H9 (cell line): ENCODE data around the gene KCNMB2. TPM values are rescaled to one million over a fixed set of nuclear protein-coding genes. Genes with fewer than 3 reads are reported as not detected.

Experiments used
- DNase-seq: peaks from one replicate; pipeline ENCODE4 v3.0.0-alpha.2; 2017
- H2AFZ ChIP-seq: one replicate; pipeline ENCODE4 v1.6.1; 2013; ENCODE audit warnings: mild to moderate bottlenecking, low read length, control low read depth, moderate library complexity
- H2AK5ac ChIP-seq: 2 replicates; pipeline ENCODE4 v1.6.1; 2013; ENCODE audit warnings: low read length, control low read depth, mixed read lengths; ENCODE audit not compliant: insufficient read length
- H2BK120ac ChIP-seq: one replicate; pipeline ENCODE4 v1.6.1; 2013; ENCODE audit warnings: low read depth, mild to moderate bottlenecking, low read length, control low read depth, inconsistent platforms; ENCODE audit not compliant: poor library complexity, severe bottlenecking
- H2BK12ac ChIP-seq: 2 replicates; pipeline ENCODE4 v1.6.1; 2013; ENCODE audit warnings: low read length, control low read depth, mixed read lengths, low read depth; ENCODE audit not compliant: insufficient read length
- H2BK15ac ChIP-seq: 2 replicates; pipeline ENCODE4 v1.6.1; 2013; ENCODE audit warnings: low read depth, low read length, control low read depth
- H2BK20ac ChIP-seq: one replicate; pipeline ENCODE4 v1.6.1; 2013; ENCODE audit warnings: low read depth, mild to moderate bottlenecking, low read length, control low read depth, inconsistent platforms; ENCODE audit not compliant: poor library complexity, severe bottlenecking
- H2BK5ac ChIP-seq: 2 replicates; pipeline ENCODE4 v1.6.1; 2013; ENCODE audit warnings: low read length, control low read depth, mixed read lengths; ENCODE audit not compliant: insufficient read length
- H3K14ac ChIP-seq: 2 replicates; pipeline ENCODE4 v1.6.1; 2013; ENCODE audit warnings: low read length, control low read depth; ENCODE audit not compliant: insufficient read depth
- H3K18ac ChIP-seq: 2 replicates; pipeline ENCODE4 v1.6.1; 2013; ENCODE audit warnings: low read depth, mild to moderate bottlenecking, mixed read lengths, low read length, control low read depth; ENCODE audit not compliant: insufficient read length
- H3K23ac ChIP-seq: 2 replicates; pipeline ENCODE4 v1.6.1; 2013; ENCODE audit warnings: low read length, control low read depth, mixed read lengths, low read depth; ENCODE audit not compliant: insufficient read length
- H3K23me2 ChIP-seq: 2 replicates; pipeline ENCODE4 v1.6.1; 2013; ENCODE audit warnings: low read depth, mild to moderate bottlenecking, mixed read lengths, low read length, control low read depth; ENCODE audit not compliant: insufficient read length, poor library complexity, severe bottlenecking
- H3K27ac ChIP-seq: 2 replicates; pipeline ENCODE4 v1.5.1; 2013; ENCODE audit warnings: low read length, control low read depth, mixed read lengths, low read depth; ENCODE audit not compliant: insufficient read length
- H3K27me3 ChIP-seq: 2 replicates; pipeline ENCODE4 v1.6.1; 2013; ENCODE audit warnings: low read length, control low read depth, inconsistent platforms; ENCODE audit not compliant: insufficient read depth
- H3K4ac ChIP-seq: 2 replicates; pipeline ENCODE4 v1.6.1; 2013; ENCODE audit warnings: low read depth, mild to moderate bottlenecking, control low read depth, inconsistent platforms, low read length, moderate library complexity
- H3K4me1 ChIP-seq: 2 replicates; pipeline ENCODE4 v1.6.1; 2013; ENCODE audit warnings: low read length, control low read depth, inconsistent platforms; ENCODE audit not compliant: insufficient read depth
- H3K4me2 ChIP-seq: 2 replicates; pipeline ENCODE4 v1.6.1; 2013; ENCODE audit warnings: low read length, control low read depth, mixed read lengths; ENCODE audit not compliant: insufficient read length, insufficient read depth
- H3K56ac ChIP-seq: 2 replicates; pipeline ENCODE4 v1.6.1; 2013; ENCODE audit warnings: low read depth, mild to moderate bottlenecking, mixed read lengths, low read length, control low read depth; ENCODE audit not compliant: insufficient read length
- H3K79me1 ChIP-seq: 2 replicates; pipeline ENCODE4 v1.6.1; 2013; ENCODE audit warnings: low read depth, mild to moderate bottlenecking, moderate library complexity, low read length, control low read depth, inconsistent platforms; ENCODE audit not compliant: insufficient read depth, poor library complexity, severe bottlenecking
- H3K79me2 ChIP-seq: 2 replicates; pipeline ENCODE4 v1.6.1; 2013; ENCODE audit warnings: low read length, control low read depth, inconsistent platforms; ENCODE audit not compliant: insufficient read depth
- H3K9ac ChIP-seq: 2 replicates; pipeline ENCODE4 v1.6.1; 2013; ENCODE audit warnings: low read length, control low read depth, mixed read lengths; ENCODE audit not compliant: insufficient read length; ENCODE audit errors: extremely low read depth
- H3K9me3 ChIP-seq: one replicate; pipeline ENCODE4 v1.6.1; 2013; ENCODE audit warnings: low read depth, low read length, inconsistent platforms; ENCODE audit not compliant: control insufficient read depth
- H3T11ph ChIP-seq: one replicate; pipeline ENCODE4 v1.6.1; 2013; ENCODE audit warnings: mild to moderate bottlenecking, low read length, control low read depth, inconsistent platforms
- H4K20me1 ChIP-seq: one replicate; pipeline ENCODE4 v1.6.1; 2013; ENCODE audit not compliant: control insufficient read depth, insufficient read length, insufficient read depth
- H4K5ac ChIP-seq: 2 replicates; pipeline ENCODE4 v1.6.1; 2013; ENCODE audit warnings: low read depth, mild to moderate bottlenecking, mixed read lengths, low read length, control low read depth; ENCODE audit not compliant: insufficient read length
- H4K8ac ChIP-seq: replicated peaks from 2 replicates; pipeline ENCODE4 v1.6.1; 2013; ENCODE audit warnings: low read length, control low read depth, mixed read lengths, low read depth; ENCODE audit not compliant: insufficient read length
- H4K91ac ChIP-seq: 2 replicates; pipeline ENCODE4 v1.6.1; 2013; ENCODE audit warnings: low read depth, mild to moderate bottlenecking, moderate library complexity, mixed read lengths, low read length, control low read depth; ENCODE audit not compliant: insufficient read length
- H3K27ac Mint-ChIP-seq, 3 experiments: 2 replicates in 2 of 3; 3 replicates in 1 of 3; pipeline ENCODE4 v1.8.0; 2020 to 2021; ENCODE audit warnings: mixed read lengths in 3 of 3, mild to moderate bottlenecking in 1 of 3, moderate library complexity in 1 of 3
- H3K27me3 Mint-ChIP-seq: 2 replicates; pipeline ENCODE4 v1.8.0; 2021; ENCODE audit warnings: low read depth, mild to moderate bottlenecking, moderate library complexity, mixed read lengths
- H3K36me3 Mint-ChIP-seq, 3 experiments: 2 replicates in 2 of 3; 3 replicates in 1 of 3; pipeline ENCODE4 v1.8.0; 2020 to 2021; ENCODE audit warnings: low read depth in 3 of 3, mixed read lengths in 3 of 3; ENCODE audit not compliant: insufficient read depth in 1 of 3
- H3K4me1 Mint-ChIP-seq, 2 experiments: 2 replicates each; pipeline ENCODE4 v1.8.0; 2020; ENCODE audit warnings: mixed read lengths in 2 of 2
- H3K4me3 Mint-ChIP-seq, 2 experiments: 2 replicates in 1 of 2; 3 replicates in 1 of 2; pipeline ENCODE4 v1.8.0; 2020 to 2021; ENCODE audit warnings: mild to moderate bottlenecking in 2 of 2, mixed read lengths in 2 of 2, moderate library complexity in 1 of 2
- H3K9me3 Mint-ChIP-seq, 2 experiments: 2 replicates in 1 of 2; 3 replicates in 1 of 2; pipeline ENCODE4 v1.8.0; 2020; ENCODE audit warnings: mild to moderate bottlenecking in 2 of 2, mixed read lengths in 2 of 2, moderate library complexity in 1 of 2
- CTCF ChIP-seq: fragments of 200-600 bp; sonication (generic); conservative IDR thresholded peaks from 3 replicates; pipeline ENCODE4 v1.8.0; 2021; ENCODE audit warnings: antibody characterized with exemption, mild to moderate bottlenecking
- WGBS: extraction: QIAGEN DNeasy Blood & Tissue Kit; methylation state at CpG from one replicate; pipeline ENCODE4 v1.1.7; 2013; ENCODE audit warnings: missing lambda C conversion rate, low lambda C conversion rate, mixed read lengths; ENCODE audit not compliant: insufficient read length; ENCODE audit errors: extremely low coverage; 5-methylcytosine and 5-hydroxymethylcytosine counted together
- total RNA-seq: library from RNA; stranded (reverse); gene quantifications from 2 replicates; pipeline ENCODE4 v1.2.1, GENCODE V29; 2021

KCNMB2 gene
- total RNA-seq, 1 experiment from 2014 or later: not detected

GRCh38 chr3:178491751-178492150, 44.5 kb upstream of the KCNMB2 start:
- Histone ChIP-seq H2BK120ac (no peak overlapping the region), H2AK5ac (no peak overlapping the region), H3K4me1 (no peaks in the 10 kb centered on the region; the same call in 1 of the 2 replicates), H4K91ac (no peak overlapping the region), H3K79me2 (no peaks in the 10 kb centered on the region), H4K20me1 (no peaks in the 10 kb centered on the region), H2AFZ (no peak overlapping the region), H3K14ac (no peak overlapping the region), H3K9me3 (no peaks in the 10 kb centered on the region), H3K18ac (no peak overlapping the region), H3K23me2 (no peaks in the 10 kb centered on the region), H3K56ac (no peak overlapping the region), H3K23ac (no peak overlapping the region), H3T11ph (no peak overlapping the region), H2BK20ac (no peak overlapping the region), H2BK15ac (no peak overlapping the region), H3K27me3 (no peaks in the 10 kb centered on the region), H3K79me1 (no peaks in the 10 kb centered on the region), H3K4me2 (no peak overlapping the region), H3K9ac (no peak overlapping the region), H2BK12ac (no peak overlapping the region), H4K5ac (no peak overlapping the region), H4K8ac (no peak overlapping the region), H3K4ac (no peak overlapping the region), H3K27ac (no peak overlapping the region), H2BK5ac (no peak overlapping the region)
- DNase-seq: no peak
- peaks cover 10 to 14% of the 10 kb centered on the region in 2 experiments for H3K4me1 Mint-ChIP-seq
- H3K27ac Mint-ChIP-seq: no peak overlapping the region
- H3K27me3 Mint-ChIP-seq: no peaks in the 10 kb centered on the region
- H3K9me3 Mint-ChIP-seq: peaks cover 10 to 18% of the 10 kb centered on the region in 2 experiments
- no CpG with 5 or more reads among the region's 3 CpGs for WGBS
- H3K36me3 Mint-ChIP-seq: peaks cover 0 to 13% (median 6%) of the 10 kb centered on the region in 3 experiments; a peak in 4 of 7 replicates
- H3K4me3 Mint-ChIP-seq: no peak overlapping the region
- TF ChIP-seq CTCF: no peak
